Parathyroid adenoma (tissue), 2 donors: ENCODE measurements around the gene MEI4.
A peak's percentile ranks its signal among the peaks of the same experiment; 100 is the strongest.

Source experiments
- H2AFZ ChIP-seq: fragments of 300-600 bp; sonication (generic); one replicate; pipeline ENCODE4 v1.7.0; 2017; ENCODE audit warnings: antibody characterized with exemption, mild to moderate bottlenecking
- H3K27ac ChIP-seq: fragments of 300-600 bp; sonication (generic); one replicate; pipeline ENCODE4 v1.7.0; 2017
- H3K27me3 ChIP-seq: fragments of 300-600 bp; sonication (generic); one replicate; pipeline ENCODE4 v1.7.0; 2017; ENCODE audit warnings: low read length; ENCODE audit not compliant: control insufficient read depth, insufficient read depth
- H3K36me3 ChIP-seq: fragments of 300-600 bp; sonication (generic); one replicate; pipeline ENCODE4 v1.7.0; 2017; ENCODE audit warnings: low read length; ENCODE audit not compliant: control insufficient read depth, insufficient read depth
- H3K4me1 ChIP-seq: fragments of 300-600 bp; sonication (generic); one replicate; pipeline ENCODE4 v1.7.0; 2017; ENCODE audit warnings: control low read depth
- H3K4me2 ChIP-seq: fragments of 300-600 bp; sonication (generic); one replicate; pipeline ENCODE4 v1.7.0; 2017; ENCODE audit warnings: low read length
- H3K4me3 ChIP-seq: fragments of 300-600 bp; sonication (generic); one replicate; pipeline ENCODE4 v1.7.0; 2017; ENCODE audit warnings: low read depth, low read length
- H3K79me2 ChIP-seq: fragments of 300-600 bp; sonication (generic); one replicate; pipeline ENCODE4 v1.7.0; 2017; ENCODE audit warnings: control low read depth
- H3K9ac ChIP-seq: fragments of 300-600 bp; sonication (generic); one replicate; pipeline ENCODE4 v1.7.0; 2017; ENCODE audit warnings: mild to moderate bottlenecking
- H3K9me3 ChIP-seq: fragments of 300-600 bp; sonication (generic); one replicate; pipeline ENCODE4 v1.7.0; 2017; ENCODE audit warnings: low read length; ENCODE audit not compliant: control insufficient read depth
- CTCF ChIP-seq: fragments of 300-600 bp; sonication (generic); IDR thresholded peaks from one replicate; pipeline ENCODE4 v1.7.0; 2017; ENCODE audit warnings: antibody characterized with exemption, mild to moderate bottlenecking
- donor health status: primary hyperparathyroidism.

The MEI4 gene

GRCh38 chr6:77633993-77634715 is 18.7 kb upstream of the MEI4 start:
- Histone ChIP-seq H3K79me2 (no peaks in the 10 kb centered on the region), H3K4me3 (no peak overlapping the region), H3K27ac (no peak overlapping the region), H3K36me3 (no peaks in the 10 kb centered on the region), H3K4me2 (no peak overlapping the region), H3K27me3 (no peaks in the 10 kb centered on the region), H3K9me3 (no peaks in the 10 kb centered on the region), H3K4me1 (no peaks in the 10 kb centered on the region), H3K9ac (no peak overlapping the region), H2AFZ (no peak overlapping the region)
- no peak for TF ChIP-seq CTCF

GRCh38 chr6:77638129-77638830 is 14.6 kb upstream of the MEI4 start:
- TF ChIP-seq CTCF = no peak
- Histone ChIP-seq H3K79me2 (no peaks in the 10 kb centered on the region), H3K9ac (no peak overlapping the region), H3K27ac (no peak overlapping the region), H3K4me3 (no peak overlapping the region), H2AFZ (no peak overlapping the region), H3K4me1 (no peaks in the 10 kb centered on the region), H3K4me2 (no peak overlapping the region), H3K27me3 (no peaks in the 10 kb centered on the region), H3K9me3 (no peaks in the 10 kb centered on the region), H3K36me3 (no peaks in the 10 kb centered on the region)

- TF ChIP-seq CTCF = no peak
- no peak overlapping the region for H2AFZ ChIP-seq
Measured at GRCh38 chr6:77644102-77644705, 8.6 kb upstream of the MEI4 start.

GRCh38 chr6:77650098-77650663 is 2.7 kb upstream of the MEI4 start:
- peak; percentile 53 for TF ChIP-seq CTCF
- Histone ChIP-seq H3K4me3 (peak overlapping the region; percentile 47), H3K4me2 (peak overlapping the region; percentile 69), H3K9ac (no peak overlapping the region), H3K79me2 (no peaks in the 10 kb centered on the region), H3K4me1 (no peaks in the 10 kb centered on the region), H3K27me3 (no peaks in the 10 kb centered on the region), H2AFZ (peak overlapping the region; percentile 89), H3K27ac (peak overlapping the region; percentile 73), H3K36me3 (no peaks in the 10 kb centered on the region), H3K9me3 (no peaks in the 10 kb centered on the region)

More at GRCh38 chr6:77644102-77644705, 8.6 kb upstream of the MEI4 start:
- no peak overlapping the region for H3K4me3 ChIP-seq
- no peaks in the 10 kb centered on the region for H3K27me3 ChIP-seq
- H3K79me2 ChIP-seq = no peaks in the 10 kb centered on the region
- no peaks in the 10 kb centered on the region for H3K36me3 ChIP-seq
- H3K27ac ChIP-seq = no peak overlapping the region
- H3K4me1 ChIP-seq = no peaks in the 10 kb centered on the region
- no peak overlapping the region for H3K9ac ChIP-seq
- H3K9me3 ChIP-seq = no peaks in the 10 kb centered on the region
- no peak overlapping the region for H3K4me2 ChIP-seq
